ENCODE results near the gene GFAP. TPM values are rescaled to one million over a fixed set of nuclear protein-coding genes. Genes with fewer than 3 reads are reported as not detected.
A peak's percentile ranks its signal among the peaks of the same experiment; 100 is the strongest.

GFAP gene
- total RNA-seq: 0.57 and 1.1 TPM in 2 replicates

DNA sequence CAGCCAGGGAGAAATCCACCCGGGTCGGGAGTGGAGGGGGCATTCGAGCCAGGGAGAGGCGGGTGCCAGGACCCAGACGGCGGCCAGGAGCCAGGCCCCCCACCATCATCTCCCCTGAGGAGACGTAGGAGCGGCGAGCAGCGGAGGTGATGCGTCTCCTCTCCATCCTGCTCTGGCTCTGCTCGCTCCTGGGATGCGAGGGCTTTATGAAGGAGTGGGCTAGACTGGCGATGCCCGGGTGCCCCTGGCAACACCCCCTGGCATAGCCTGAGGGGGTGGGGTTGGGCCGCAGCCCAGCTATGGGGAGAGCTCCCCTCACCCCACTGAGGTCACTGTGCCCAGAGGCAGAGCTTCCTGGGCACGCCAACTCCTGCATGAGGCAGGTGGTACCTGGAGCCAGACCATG is at the start of gene GFAP:
TSS of gene GFAP (minus strand) at position 180 of the 406 bp plus-strand sequence. CDS start at position 166, 14 bp downstream.

DNA sequence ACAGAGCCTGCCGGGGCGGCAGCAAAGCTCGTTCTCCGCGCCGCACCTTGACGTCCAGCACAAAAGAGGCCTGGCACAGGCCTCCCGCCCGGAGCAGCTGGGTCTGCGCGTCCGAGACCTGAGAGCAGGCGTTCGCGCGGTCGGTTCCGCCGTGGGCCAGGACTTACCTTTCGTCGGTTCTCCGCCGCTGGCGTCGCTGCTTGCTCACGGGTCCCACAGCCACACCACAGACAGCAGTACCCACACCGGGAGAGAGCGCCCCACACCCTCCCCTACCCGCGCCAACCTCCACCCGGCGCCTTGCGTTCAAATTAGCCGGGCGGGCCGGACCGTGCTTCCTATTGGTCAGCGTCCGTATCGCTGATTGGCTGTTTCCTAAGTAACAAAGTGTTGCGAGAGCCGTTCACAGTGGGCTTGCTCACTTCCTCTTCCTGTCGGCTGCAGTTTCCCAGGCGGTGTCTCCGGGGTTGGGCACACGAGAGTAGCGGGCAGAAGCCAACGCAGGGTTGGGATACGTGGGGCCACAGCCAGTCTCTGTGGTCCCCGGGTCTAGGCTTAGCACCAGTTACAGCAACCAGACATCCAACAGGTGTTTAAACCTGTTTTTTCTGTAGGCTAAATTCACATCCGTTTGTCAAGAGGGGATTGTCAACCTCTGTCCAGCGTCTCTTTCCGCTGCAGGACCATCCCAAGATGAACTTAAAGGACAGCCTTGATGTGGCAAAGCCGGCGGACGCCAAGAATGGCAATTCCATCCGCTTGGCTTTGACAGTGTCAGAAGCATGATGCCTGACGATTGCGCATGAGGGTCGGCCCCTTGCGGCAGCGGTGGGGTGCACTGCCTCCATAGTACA is 32.4 kb upstream of the GFAP start, which contains the start of gene KIF18B:
TSS of gene KIF18B (minus strand) at position 313 of the 854 bp plus-strand sequence. CDS start 11,429 bp downstream, outside the sequence.

DNA sequence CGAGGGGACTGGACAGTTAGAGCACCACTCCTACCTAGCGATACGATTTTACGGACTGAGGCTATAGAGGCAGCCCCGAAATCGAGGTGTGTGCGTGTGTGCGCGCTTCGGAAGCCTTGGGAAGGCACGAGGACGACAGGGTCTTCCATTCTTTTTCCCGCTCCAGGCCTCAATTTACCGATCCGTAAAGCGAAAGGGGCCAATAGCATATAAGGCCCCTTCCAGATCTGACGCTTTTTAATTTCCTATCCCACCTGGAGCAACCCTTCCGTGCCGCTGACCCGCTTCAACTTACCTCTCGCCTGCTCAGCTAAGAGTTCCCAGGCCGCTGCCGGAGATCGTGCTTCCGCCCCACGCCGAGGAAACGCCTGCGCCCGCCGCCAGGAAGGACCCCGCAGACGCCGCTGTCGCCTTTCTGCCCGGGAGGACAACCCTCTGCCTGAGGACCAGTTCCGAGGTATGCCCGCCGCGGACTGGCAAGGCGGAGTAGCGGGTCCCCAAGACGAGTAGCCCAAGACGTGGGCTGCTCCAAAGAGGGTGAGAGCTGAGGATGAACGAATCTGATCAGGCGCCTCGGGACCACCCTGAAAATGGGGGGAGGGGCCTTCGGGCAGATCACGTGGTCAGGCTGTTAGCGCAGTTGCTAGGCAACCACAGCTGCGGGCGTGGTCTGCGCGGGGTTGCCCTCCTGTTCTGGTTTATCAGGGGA is 16.1 kb downstream of the GFAP start, which contains the start of gene EFTUD2:
TSS of gene EFTUD2 (minus strand) at position 372 of the 709 bp plus-strand sequence. CDS start 4,924 bp downstream, outside the sequence.

Small RNA genes within 50 kb of the gene (small RNA-seq; reads per million reads assigned to genes)
- gene CCDC103 (ENCODE audit: low replicate concordance) (not detected), gene MIR6783 (ENCODE audit: low replicate concordance) (0.91 reads per million, percentile 41 among the genes with 10 or more reads in this experiment), gene RN7SL405P (ENCODE audit: low replicate concordance) (not detected)

Other genes starting within 250 kb of the GFAP start
- 32.9 and 35.5 TPM in 2 replicates for gene CCDC43, start 225.7 kb downstream of the GFAP start, total RNA-seq
- gene DBF4B, start 206.8 kb downstream of the GFAP start, total RNA-seq: 2.4 and 11.9 TPM in 2 replicates
- gene ADAM11, start 156.5 kb downstream of the GFAP start, total RNA-seq: 0.22 and 0.57 TPM in 2 replicates
- gene GJC1, start 85.2 kb downstream of the GFAP start, total RNA-seq: 6.8 and 39.9 TPM in 2 replicates
- not detected in 2 replicates for gene HIGD1B, start 67.6 kb downstream of the GFAP start, total RNA-seq
- 135 and 147 TPM in 2 replicates for gene EFTUD2, start 16.1 kb downstream of the GFAP start, total RNA-seq
- gene KIF18B, start 32.3 kb upstream of the GFAP start, total RNA-seq: 1.3 and 19.8 TPM in 2 replicates
- 0.29 TPM in 1 of 2 replicates, not detected in the other for gene C1QL1, start 52.8 kb upstream of the GFAP start, total RNA-seq
- gene DCAKD, start 136.1 kb upstream of the GFAP start, total RNA-seq: 43.8 and 60.7 TPM in 2 replicates
- 96.7 and 154 TPM in 2 replicates for gene NMT1, start 145.8 kb upstream of the GFAP start, total RNA-seq
- 47.0 and 114 TPM in 2 replicates for gene PLCD3, start 217.0 kb upstream of the GFAP start, total RNA-seq
- gene ACBD4, start 220.2 kb upstream of the GFAP start, total RNA-seq: 2.9 and 7.4 TPM in 2 replicates
- 12.2 and 13.1 TPM in 2 replicates for gene HEXIM1, start 233.0 kb upstream of the GFAP start, total RNA-seq
- 4.2 and 9.8 TPM in 2 replicates for gene HEXIM2, start 246.4 kb upstream of the GFAP start, total RNA-seq

Data from placental pericyte (primary cell).